ENCODE data around the gene TYMP. TPM values are rescaled to one million over a fixed set of nuclear protein-coding genes. Genes with fewer than 3 reads are reported as not detected.

Gene TYMP
- total RNA-seq, 1 experiment from 2014 or later: 56.0 TPM

DNA sequence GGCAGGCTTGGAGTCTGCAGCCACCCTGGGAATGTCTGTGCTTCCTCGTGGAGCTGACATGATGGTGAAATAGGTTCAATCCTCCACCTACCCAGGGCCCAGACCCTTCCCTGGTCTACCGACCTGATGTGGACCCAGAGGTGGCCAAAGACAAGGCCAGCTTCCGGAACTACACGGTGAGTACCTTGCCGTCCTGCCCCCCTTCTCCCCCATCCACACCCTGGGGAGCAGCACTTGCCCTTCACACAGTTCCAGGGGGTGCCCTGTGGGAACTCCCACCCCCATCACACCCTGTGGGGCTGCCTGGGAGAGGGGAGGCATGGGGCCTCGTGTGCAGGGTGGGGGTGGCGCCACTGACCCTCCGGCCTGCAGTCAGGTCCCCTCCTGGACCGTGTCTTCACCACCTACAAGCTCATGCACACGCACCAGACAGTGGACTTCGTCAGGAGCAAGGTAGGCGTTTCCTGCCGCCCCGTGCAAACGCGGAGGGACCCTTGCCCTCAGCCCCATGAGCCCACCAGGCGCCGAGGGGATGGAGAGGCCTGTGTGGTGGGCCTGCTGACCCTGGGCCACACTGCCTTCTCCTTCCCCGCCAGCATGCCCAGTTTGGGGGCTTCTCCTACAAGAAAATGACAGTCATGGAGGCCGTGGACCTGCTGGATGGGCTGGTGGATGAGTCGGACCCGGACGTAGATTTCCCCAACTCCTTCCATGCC, 42.4 kb downstream of the TYMP start:
- in situ Hi-C loops (cut with HindIII; ENCODE audit: low pct_unique_long_range_greater_than_20kb, low sequenced_read_pairs) (no loop called here), intact Hi-C loops (cut with micrococcal nuclease; ENCODE audit: unreplicated experiment) (no loop called here)
- H3K27ac ChIP-seq (ENCODE audit: low read length): no peak overlapping the region
- BruUV-seq (replicated peaks): no TSS peak
- H3K36me3 ChIP-seq (ENCODE audit: control insufficient read depth, insufficient read depth, low read length): no peaks in the 10 kb centered on the region
- H3K9me3 ChIP-seq (ENCODE audit: control insufficient read depth, insufficient read depth, low read depth, low read length): no peaks in the 10 kb centered on the region
- no peaks in the 10 kb centered on the region for H3K27me3 ChIP-seq (ENCODE audit: control insufficient read depth, insufficient read depth, low read length)
- peaks cover 13% of the 10 kb centered on the region for H3K4me1 ChIP-seq (ENCODE audit: control insufficient read depth, insufficient read depth, low read length)
- H3K4me3 ChIP-seq (ENCODE audit: low read depth in 2 of 2, low read length in 2 of 2): no peak overlapping the region
- ChIA-PET CTCF (no interaction called here), POLR2A (no interaction called here)
- DNase-seq (ENCODE audit: low read depth, low spot score) (no peak), ATAC-seq (no peak)
- TF ChIP-seq POLR2AphosphoS5 (IDR thresholded peaks at IDR 0.05; ENCODE audit: low read depth, low read length): no peak
- TF ChIP-seq, protein P1, sequence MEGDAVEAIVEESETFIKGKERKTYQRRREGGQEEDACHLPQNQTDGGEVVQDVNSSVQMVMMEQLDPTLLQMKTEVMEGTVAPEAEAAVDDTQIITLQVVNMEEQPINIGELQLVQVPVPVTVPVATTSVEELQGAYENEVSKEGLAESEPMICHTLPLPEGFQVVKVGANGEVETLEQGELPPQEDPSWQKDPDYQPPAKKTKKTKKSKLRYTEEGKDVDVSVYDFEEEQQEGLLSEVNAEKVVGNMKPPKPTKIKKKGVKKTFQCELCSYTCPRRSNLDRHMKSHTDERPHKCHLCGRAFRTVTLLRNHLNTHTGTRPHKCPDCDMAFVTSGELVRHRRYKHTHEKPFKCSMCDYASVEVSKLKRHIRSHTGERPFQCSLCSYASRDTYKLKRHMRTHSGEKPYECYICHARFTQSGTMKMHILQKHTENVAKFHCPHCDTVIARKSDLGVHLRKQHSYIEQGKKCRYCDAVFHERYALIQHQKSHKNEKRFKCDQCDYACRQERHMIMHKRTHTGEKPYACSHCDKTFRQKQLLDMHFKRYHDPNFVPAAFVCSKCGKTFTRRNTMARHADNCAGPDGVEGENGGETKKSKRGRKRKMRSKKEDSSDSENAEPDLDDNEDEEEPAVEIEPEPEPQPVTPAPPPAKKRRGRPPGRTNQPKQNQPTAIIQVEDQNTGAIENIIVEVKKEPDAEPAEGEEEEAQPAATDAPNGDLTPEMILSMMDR (IDR thresholded peaks at IDR 0.05): no peak
- TF ChIP-seq SIN3A (IDR thresholded peaks at IDR 0.05; ENCODE audit: borderline replicate concordance, insufficient read depth, low read depth, low read length): no peak
- TF ChIP-seq TCF7L2 (IDR thresholded peaks at IDR 0.05; ENCODE audit: low read depth, low read length): no peak
- TF ChIP-seq, protein P2, sequence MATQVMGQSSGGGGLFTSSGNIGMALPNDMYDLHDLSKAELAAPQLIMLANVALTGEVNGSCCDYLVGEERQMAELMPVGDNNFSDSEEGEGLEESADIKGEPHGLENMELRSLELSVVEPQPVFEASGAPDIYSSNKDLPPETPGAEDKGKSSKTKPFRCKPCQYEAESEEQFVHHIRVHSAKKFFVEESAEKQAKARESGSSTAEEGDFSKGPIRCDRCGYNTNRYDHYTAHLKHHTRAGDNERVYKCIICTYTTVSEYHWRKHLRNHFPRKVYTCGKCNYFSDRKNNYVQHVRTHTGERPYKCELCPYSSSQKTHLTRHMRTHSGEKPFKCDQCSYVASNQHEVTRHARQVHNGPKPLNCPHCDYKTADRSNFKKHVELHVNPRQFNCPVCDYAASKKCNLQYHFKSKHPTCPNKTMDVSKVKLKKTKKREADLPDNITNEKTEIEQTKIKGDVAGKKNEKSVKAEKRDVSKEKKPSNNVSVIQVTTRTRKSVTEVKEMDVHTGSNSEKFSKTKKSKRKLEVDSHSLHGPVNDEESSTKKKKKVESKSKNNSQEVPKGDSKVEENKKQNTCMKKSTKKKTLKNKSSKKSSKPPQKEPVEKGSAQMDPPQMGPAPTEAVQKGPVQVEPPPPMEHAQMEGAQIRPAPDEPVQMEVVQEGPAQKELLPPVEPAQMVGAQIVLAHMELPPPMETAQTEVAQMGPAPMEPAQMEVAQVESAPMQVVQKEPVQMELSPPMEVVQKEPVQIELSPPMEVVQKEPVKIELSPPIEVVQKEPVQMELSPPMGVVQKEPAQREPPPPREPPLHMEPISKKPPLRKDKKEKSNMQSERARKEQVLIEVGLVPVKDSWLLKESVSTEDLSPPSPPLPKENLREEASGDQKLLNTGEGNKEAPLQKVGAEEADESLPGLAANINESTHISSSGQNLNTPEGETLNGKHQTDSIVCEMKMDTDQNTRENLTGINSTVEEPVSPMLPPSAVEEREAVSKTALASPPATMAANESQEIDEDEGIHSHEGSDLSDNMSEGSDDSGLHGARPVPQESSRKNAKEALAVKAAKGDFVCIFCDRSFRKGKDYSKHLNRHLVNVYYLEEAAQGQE (IDR thresholded peaks at IDR 0.05; ENCODE audit: insufficient read depth in 1 of 2, low read depth in 2 of 2, low read length in 1 of 2): no peak

DNA sequence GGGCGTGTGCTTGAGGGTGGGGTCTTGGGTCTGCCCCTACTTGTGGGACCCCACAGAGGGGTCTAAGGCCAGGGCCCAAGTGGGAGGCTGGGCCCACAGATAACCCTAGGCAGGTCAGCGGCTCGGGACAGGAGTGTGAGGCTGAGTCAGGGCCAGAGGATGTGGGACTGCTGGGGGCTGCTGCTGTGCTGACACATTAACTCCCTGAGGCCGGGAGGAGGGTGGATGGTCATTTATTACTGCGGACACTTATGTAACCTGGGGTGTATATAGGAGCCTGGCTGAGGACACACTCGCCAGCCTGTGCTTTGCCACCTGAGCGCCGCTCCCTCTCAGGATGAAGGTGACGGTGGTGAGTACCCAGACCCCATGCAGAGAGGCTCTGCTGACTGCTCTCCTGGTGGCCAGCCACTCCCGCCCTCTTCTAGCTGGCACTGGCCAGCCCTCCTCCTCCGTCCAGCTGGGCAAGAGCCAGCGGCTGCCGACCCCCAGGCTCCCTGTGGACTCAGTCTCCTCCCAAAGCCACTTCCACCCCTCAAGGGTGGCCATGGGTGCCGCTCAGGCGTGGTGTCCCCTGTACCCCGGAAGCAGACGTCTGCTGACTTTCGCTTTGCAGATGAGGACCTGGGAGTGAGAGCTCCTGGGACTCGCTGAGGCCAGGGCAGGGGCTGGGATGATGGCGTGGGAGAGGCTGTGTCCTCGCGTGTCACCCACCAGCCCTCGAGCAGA, 43.1 kb downstream of the TYMP start, which contains the start of gene MIOX:
Gene MIOX, plus strand, starts transcription at position 299 of the 729 bp plus-strand sequence. Its CDS starts 39 bp downstream, at position 338.
- DNase-seq (ENCODE audit: low read depth, low spot score) (no peak), ATAC-seq (peak; percentile 68)
- intact Hi-C loops (cut with micrococcal nuclease; ENCODE audit: unreplicated experiment): no loop called here
- BruUV-seq (replicated peaks): no TSS peak
- in situ Hi-C loops (cut with HindIII; ENCODE audit: low pct_unique_long_range_greater_than_20kb, low sequenced_read_pairs): no loop called here
- H3K36me3 ChIP-seq (ENCODE audit: control insufficient read depth, insufficient read depth, low read length): no peaks in the 10 kb centered on the region
- ChIA-PET CTCF (no interaction called here), POLR2A (no interaction called here)
- H3K4me3 ChIP-seq (ENCODE audit: low read depth in 2 of 2, low read length in 2 of 2): no peak within 1 kb of the TSS
- no peaks in the 10 kb centered on the region for H3K27me3 ChIP-seq (ENCODE audit: control insufficient read depth, insufficient read depth, low read length)
- H3K9me3 ChIP-seq (ENCODE audit: control insufficient read depth, insufficient read depth, low read depth, low read length): no peaks in the 10 kb centered on the region
- TF ChIP-seq, protein P2 (IDR thresholded peaks at IDR 0.05; ENCODE audit: insufficient read depth in 1 of 2, low read depth in 2 of 2, low read length in 1 of 2): no peak
- H3K4me1 ChIP-seq (ENCODE audit: control insufficient read depth, insufficient read depth, low read length): peaks cover 13% of the 10 kb centered on the region
- no peak within 1 kb of the TSS for H3K27ac ChIP-seq (ENCODE audit: low read length)
